Activated gamma-delta T cell treated with anti-CD3 and anti-CD28 coated beads, Interleukin-2, amount 50 U/mL, for 16 hours (primary cell): ENCODE results near the gene TOP2B.

ENCODE experiments used
- DNase-seq: peaks from one replicate; pipeline ENCODE4 v3.0.0-alpha.2; 2020; ENCODE audit warnings: low read depth

TOP2B gene

GRCh38 chr3:25618028-25618427, 46.7 kb downstream of the TOP2B start:
- DNase-seq = no peak

GRCh38 chr3:25611193-25611592, 53.5 kb downstream of the TOP2B start:
- DNase-seq = no peak

- no peak for DNase-seq
Observed at GRCh38 chr3:25610779-25611178, 53.9 kb downstream of the TOP2B start.

GRCh38 chr3:25610167-25610566, 54.5 kb downstream of the TOP2B start:
- no peak for DNase-seq

GRCh38 chr3:25604107-25604805, 60.5 kb downstream of the TOP2B start:
- DNase-seq = no peak

GRCh38 chr3:25603703-25604102, 61.0 kb downstream of the TOP2B start:
- DNase-seq = no peak

- DNase-seq = no peak
Observed at GRCh38 chr3:25597535-25598101, 67.1 kb downstream of the TOP2B start.

GRCh38 chr3:25594007-25594502, 70.7 kb downstream of the TOP2B start:
- DNase-seq = no peak

- no peak for DNase-seq
Observed at GRCh38 chr3:25593001-25593400, 71.7 kb downstream of the TOP2B start.

- no peak for DNase-seq
Observed at GRCh38 chr3:25592510-25592968, 72.2 kb downstream of the TOP2B start.

GRCh38 chr3:25589783-25590258, 74.9 kb downstream of the TOP2B start:
- DNase-seq = no peak

GRCh38 chr3:25589104-25589782, 75.5 kb downstream of the TOP2B start:
- no peak for DNase-seq

- DNase-seq = no peak
Observed at GRCh38 chr3:25588441-25589103, 76.1 kb downstream of the TOP2B start.

- DNase-seq = no peak
Observed at GRCh38 chr3:25587975-25588374, 76.7 kb downstream of the TOP2B start.

GRCh38 chr3:25587526-25587925, 77.2 kb downstream of the TOP2B start:
- no peak for DNase-seq

- DNase-seq = no peak
Observed at GRCh38 chr3:25587094-25587493, 77.6 kb downstream of the TOP2B start.

- no peak for DNase-seq
Observed at GRCh38 chr3:25586553-25586952, 78.2 kb downstream of the TOP2B start.

GRCh38 chr3:25586167-25586505, 78.6 kb downstream of the TOP2B start:
- no peak for DNase-seq

- no peak for DNase-seq
Observed at GRCh38 chr3:25585361-25586166, 79.1 kb downstream of the TOP2B start.

GRCh38 chr3:25584011-25584789, 80.5 kb downstream of the TOP2B start:
- no peak for DNase-seq

GRCh38 chr3:25583343-25583742, 81.4 kb downstream of the TOP2B start:
- no peak for DNase-seq
